SH-SY5Y (cell line): ENCODE data around the gene IL17RC.

Experiments
- GATA2 ChIP-seq: IDR thresholded peaks from 2 replicates; pipeline ENCODE4 v1.6.1; 2011; ENCODE audit warnings: mild to moderate bottlenecking, low read depth, low read length
- GATA3 ChIP-seq: IDR thresholded peaks from 2 replicates; pipeline ENCODE4 v1.6.1; 2011; ENCODE audit warnings: low read depth, mild to moderate bottlenecking, low read length, moderate library complexity

- TF ChIP-seq GATA3 = no peak
- no peak for TF ChIP-seq GATA2
Observed at GRCh38 chr3:9917820-9918219, 922 bp downstream of the IL17RC start.
